Activated CD4-positive, alpha-beta T cell treated with anti-CD3 and anti-CD28 coated beads, Interleukin-2, amount 50 U/mL, for 48 hours (primary cell): Measurements from ENCODE around the gene CPPED1.

Source experiments
- DNase-seq, 2 experiments: peaks; one replicate each; pipeline ENCODE4 v3.0.0-alpha.2; 2020

CPPED1 gene

GRCh38 chr16:12728469-12728868 is 75.2 kb downstream of the CPPED1 start:
- DNase-seq, result no peak

- no peak for DNase-seq
Measured at GRCh38 chr16:12724226-12724625, 79.5 kb downstream of the CPPED1 start.

- DNase-seq, result no peak
Measured at GRCh38 chr16:12723681-12724080, 80.0 kb downstream of the CPPED1 start.

GRCh38 chr16:12721841-12722421 is 81.8 kb downstream of the CPPED1 start:
- DNase-seq, result no peak

- no peak for DNase-seq
Measured at GRCh38 chr16:12719972-12720371, 83.7 kb downstream of the CPPED1 start.

- DNase-seq, result no peak
Measured at GRCh38 chr16:12716658-12717057, 87.0 kb downstream of the CPPED1 start.

- DNase-seq, result no peak
Measured at GRCh38 chr16:12709807-12710206, 93.9 kb downstream of the CPPED1 start.

- DNase-seq, result no peak
Measured at GRCh38 chr16:12708266-12708665, 95.4 kb downstream of the CPPED1 start.

GRCh38 chr16:12706628-12707027 is 97.1 kb downstream of the CPPED1 start:
- DNase-seq, result no peak

- DNase-seq, result no peak
Measured at GRCh38 chr16:12704492-12705111, 99.1 kb downstream of the CPPED1 start.

- DNase-seq, result no peak
Measured at GRCh38 chr16:12703935-12704334, 99.8 kb downstream of the CPPED1 start.

- DNase-seq, result no peak
Measured at GRCh38 chr16:12700161-12700560, 103.5 kb downstream of the CPPED1 start.

GRCh38 chr16:12699161-12699560 is 104.5 kb downstream of the CPPED1 start:
- no peak for DNase-seq

- no peak for DNase-seq
Measured at GRCh38 chr16:12697437-12697836, 106.2 kb downstream of the CPPED1 start.

- DNase-seq, result no peak
Measured at GRCh38 chr16:12695454-12695853, 108.2 kb downstream of the CPPED1 start.

GRCh38 chr16:12690024-12690423 is 113.7 kb downstream of the CPPED1 start:
- no peak for DNase-seq

GRCh38 chr16:12688951-12689850 is 114.5 kb downstream of the CPPED1 start:
- no peak for DNase-seq

- DNase-seq, result no peak
Measured at GRCh38 chr16:12685806-12686205, 117.9 kb downstream of the CPPED1 start.

GRCh38 chr16:12682432-12683165 is 121.1 kb downstream of the CPPED1 start:
- no peak for DNase-seq

GRCh38 chr16:12681653-12682052 is 122.0 kb downstream of the CPPED1 start:
- no peak for DNase-seq

GRCh38 chr16:12680531-12680930 is 123.2 kb downstream of the CPPED1 start:
- no peak for DNase-seq

- DNase-seq, result no peak
Measured at GRCh38 chr16:12679660-12680272, 123.9 kb downstream of the CPPED1 start.

- DNase-seq, result no peak
Measured at GRCh38 chr16:12678983-12679382, 124.7 kb downstream of the CPPED1 start.
